KMS-11 (cell line): ENCODE data around the gene VWA5B2.

Experiments
- H2AFZ ChIP-seq: fragments of 200-600 bp; sonication (generic); 2 replicates; pipeline ENCODE4 v1.6.1; 2016; ENCODE audit warnings: antibody characterized with exemption, mixed run types, low read depth
- H3K27ac ChIP-seq: fragments of 200-600 bp; sonication (generic); 2 replicates; pipeline ENCODE4 v1.6.1; 2016; ENCODE audit warnings: mild to moderate bottlenecking, mixed run types
- H3K27me3 ChIP-seq: fragments of 200-600 bp; sonication (generic); 2 replicates; pipeline ENCODE4 v1.6.1; 2017; ENCODE audit warnings: mild to moderate bottlenecking, low read depth, mixed run types, moderate library complexity; ENCODE audit not compliant: insufficient read depth
- H3K36me3 ChIP-seq: fragments of 200-600 bp; sonication (generic); 2 replicates; pipeline ENCODE4 v1.6.1; 2017; ENCODE audit warnings: mild to moderate bottlenecking, mixed run types; ENCODE audit not compliant: insufficient read depth
- H3K4me1 ChIP-seq: fragments of 200-600 bp; sonication (generic); 2 replicates; pipeline ENCODE4 v1.6.1; 2016; ENCODE audit warnings: mild to moderate bottlenecking, low read depth, mixed run types; ENCODE audit not compliant: poor library complexity, severe bottlenecking
- H3K4me2 ChIP-seq: fragments of 200-600 bp; sonication (generic); 2 replicates; pipeline ENCODE4 v1.7.0; 2016; ENCODE audit warnings: mild to moderate bottlenecking, mixed run types
- H3K4me3 ChIP-seq: fragments of 200-600 bp; sonication (generic); IDR thresholded peaks from 2 replicates; pipeline ENCODE4 v1.6.1; 2017; ENCODE audit warnings: low read depth, low read length, mixed read lengths; ENCODE audit not compliant: insufficient read depth
- H3K79me2 ChIP-seq: fragments of 200-600 bp; sonication (generic); 2 replicates; pipeline ENCODE4 v1.6.1; 2016; ENCODE audit warnings: low read depth, mixed run types; ENCODE audit not compliant: insufficient read depth
- H3K9ac ChIP-seq: fragments of 200-600 bp; sonication (generic); 2 replicates; pipeline ENCODE4 v1.6.1; 2016; ENCODE audit warnings: mild to moderate bottlenecking, mixed run types
- H4K20me1 ChIP-seq: fragments of 200-600 bp; sonication (generic); 2 replicates; pipeline ENCODE4 v1.6.1; 2016; ENCODE audit warnings: mild to moderate bottlenecking, mixed run types; ENCODE audit not compliant: insufficient read depth
- TF ChIP-seq, protein P1 (sequence below): fragments of 200-600 bp; sonication (generic); conservative IDR thresholded peaks from 2 replicates; pipeline ENCODE4 v1.6.1; 2017; ENCODE audit warnings: low read depth, mild to moderate bottlenecking, antibody characterized with exemption, low read length, moderate library complexity, mixed read lengths

VWA5B2 gene

DNA sequence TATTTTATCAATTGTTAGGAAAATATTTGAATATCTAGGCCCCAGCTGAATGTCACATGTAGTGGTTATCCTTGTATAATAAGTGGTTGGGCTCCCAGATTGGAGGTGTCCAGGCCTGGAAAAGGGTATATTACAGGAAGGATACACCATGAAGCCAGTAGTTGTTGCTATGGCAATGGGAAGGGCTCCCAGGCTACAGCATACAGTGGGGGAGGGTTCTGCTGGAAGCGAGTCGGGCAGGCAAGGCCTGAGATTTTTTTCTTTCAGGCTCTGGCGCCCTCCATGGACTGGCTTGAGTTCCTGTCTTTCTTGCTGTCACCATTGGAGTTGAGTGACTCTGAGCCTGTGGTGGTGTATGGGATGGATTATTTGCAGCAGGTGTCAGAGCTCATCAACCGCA is 55.3 kb downstream of the VWA5B2 start:
- Histone ChIP-seq H3K9ac (no peak overlapping the region), H2AFZ (no peak overlapping the region), H4K20me1 (no peaks in the 10 kb centered on the region), H3K27ac (no peak overlapping the region), H3K4me1 (no peaks in the 10 kb centered on the region), H3K27me3 (no peaks in the 10 kb centered on the region; the same call in 1 of the 2 replicates), H3K36me3 (no peaks in the 10 kb centered on the region), H3K79me2 (no peaks in the 10 kb centered on the region), H3K4me2 (no peak overlapping the region), H3K4me3 (no peak overlapping the region)
- TF ChIP-seq, protein P1, sequence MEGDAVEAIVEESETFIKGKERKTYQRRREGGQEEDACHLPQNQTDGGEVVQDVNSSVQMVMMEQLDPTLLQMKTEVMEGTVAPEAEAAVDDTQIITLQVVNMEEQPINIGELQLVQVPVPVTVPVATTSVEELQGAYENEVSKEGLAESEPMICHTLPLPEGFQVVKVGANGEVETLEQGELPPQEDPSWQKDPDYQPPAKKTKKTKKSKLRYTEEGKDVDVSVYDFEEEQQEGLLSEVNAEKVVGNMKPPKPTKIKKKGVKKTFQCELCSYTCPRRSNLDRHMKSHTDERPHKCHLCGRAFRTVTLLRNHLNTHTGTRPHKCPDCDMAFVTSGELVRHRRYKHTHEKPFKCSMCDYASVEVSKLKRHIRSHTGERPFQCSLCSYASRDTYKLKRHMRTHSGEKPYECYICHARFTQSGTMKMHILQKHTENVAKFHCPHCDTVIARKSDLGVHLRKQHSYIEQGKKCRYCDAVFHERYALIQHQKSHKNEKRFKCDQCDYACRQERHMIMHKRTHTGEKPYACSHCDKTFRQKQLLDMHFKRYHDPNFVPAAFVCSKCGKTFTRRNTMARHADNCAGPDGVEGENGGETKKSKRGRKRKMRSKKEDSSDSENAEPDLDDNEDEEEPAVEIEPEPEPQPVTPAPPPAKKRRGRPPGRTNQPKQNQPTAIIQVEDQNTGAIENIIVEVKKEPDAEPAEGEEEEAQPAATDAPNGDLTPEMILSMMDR = peak; percentile 42; the same call in 1 of the 2 replicates

DNA sequence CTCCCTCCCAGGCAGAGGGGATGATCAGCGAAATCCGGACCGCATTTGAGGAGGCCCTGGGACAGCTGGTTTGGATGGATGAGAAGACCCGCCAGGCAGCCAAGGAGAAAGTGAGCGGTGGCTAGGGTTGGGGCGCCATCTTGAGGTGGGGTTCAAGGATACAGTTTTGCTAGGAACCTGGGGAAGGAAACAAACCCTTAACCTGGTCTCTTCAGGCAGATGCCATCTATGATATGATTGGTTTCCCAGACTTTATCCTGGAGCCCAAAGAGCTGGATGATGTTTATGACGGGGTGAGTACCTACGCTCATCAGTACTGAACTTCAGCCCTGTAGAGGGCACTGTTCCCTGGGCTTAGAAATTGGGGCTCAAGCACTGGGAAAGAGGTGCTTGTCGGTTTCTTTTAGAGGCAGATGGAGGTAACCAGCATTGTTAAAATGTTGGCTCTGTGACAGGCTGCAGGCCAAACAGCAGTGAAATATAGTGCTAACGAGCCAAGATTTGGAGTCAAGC is 60.1 kb downstream of the VWA5B2 start:
- no peak overlapping the region for H3K4me2 ChIP-seq
- H3K36me3 ChIP-seq = no peaks in the 10 kb centered on the region
- no peak overlapping the region for H3K4me3 ChIP-seq
- no peak overlapping the region for H3K9ac ChIP-seq
- no peaks in the 10 kb centered on the region for H3K79me2 ChIP-seq
- peak overlapping the region; percentile 18; the same call in 1 of the 2 replicates for H2AFZ ChIP-seq
- no peaks in the 10 kb centered on the region; the same call in 1 of the 2 replicates for H3K27me3 ChIP-seq
- no peaks in the 10 kb centered on the region for H4K20me1 ChIP-seq
- TF ChIP-seq, protein P1 = peak; percentile 89
- H3K27ac ChIP-seq = no peak overlapping the region
- H3K4me1 ChIP-seq = no peaks in the 10 kb centered on the region

DNA sequence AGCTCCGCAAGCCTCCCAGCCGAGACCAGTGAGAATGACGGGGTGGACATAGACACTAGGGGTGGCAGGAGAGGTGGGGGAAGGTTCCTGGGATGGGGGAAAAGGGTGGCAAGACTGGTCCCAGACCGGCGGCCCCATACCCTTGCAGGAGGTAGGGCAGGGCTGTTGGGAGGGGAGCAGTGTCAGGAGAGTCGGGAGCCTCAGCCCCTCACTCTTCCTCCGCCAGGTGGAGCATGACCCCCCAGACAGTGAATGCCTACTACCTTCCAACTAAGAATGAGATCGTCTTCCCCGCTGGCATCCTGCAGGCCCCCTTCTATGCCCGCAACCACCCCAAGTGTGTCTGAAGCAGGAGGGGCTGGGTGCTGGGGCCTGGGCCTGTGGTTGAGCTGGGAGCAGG is 60.9 kb downstream of the VWA5B2 start:
- Histone ChIP-seq H3K27ac (no peak overlapping the region), H3K36me3 (no peaks in the 10 kb centered on the region), H4K20me1 (no peaks in the 10 kb centered on the region), H3K27me3 (no peaks in the 10 kb centered on the region; the same call in 1 of the 2 replicates), H3K4me3 (no peak overlapping the region), H3K4me2 (no peak overlapping the region), H3K79me2 (no peaks in the 10 kb centered on the region), H2AFZ (no peak overlapping the region), H3K9ac (no peak overlapping the region), H3K4me1 (no peaks in the 10 kb centered on the region)
- TF ChIP-seq, protein P1 = no peak

DNA sequence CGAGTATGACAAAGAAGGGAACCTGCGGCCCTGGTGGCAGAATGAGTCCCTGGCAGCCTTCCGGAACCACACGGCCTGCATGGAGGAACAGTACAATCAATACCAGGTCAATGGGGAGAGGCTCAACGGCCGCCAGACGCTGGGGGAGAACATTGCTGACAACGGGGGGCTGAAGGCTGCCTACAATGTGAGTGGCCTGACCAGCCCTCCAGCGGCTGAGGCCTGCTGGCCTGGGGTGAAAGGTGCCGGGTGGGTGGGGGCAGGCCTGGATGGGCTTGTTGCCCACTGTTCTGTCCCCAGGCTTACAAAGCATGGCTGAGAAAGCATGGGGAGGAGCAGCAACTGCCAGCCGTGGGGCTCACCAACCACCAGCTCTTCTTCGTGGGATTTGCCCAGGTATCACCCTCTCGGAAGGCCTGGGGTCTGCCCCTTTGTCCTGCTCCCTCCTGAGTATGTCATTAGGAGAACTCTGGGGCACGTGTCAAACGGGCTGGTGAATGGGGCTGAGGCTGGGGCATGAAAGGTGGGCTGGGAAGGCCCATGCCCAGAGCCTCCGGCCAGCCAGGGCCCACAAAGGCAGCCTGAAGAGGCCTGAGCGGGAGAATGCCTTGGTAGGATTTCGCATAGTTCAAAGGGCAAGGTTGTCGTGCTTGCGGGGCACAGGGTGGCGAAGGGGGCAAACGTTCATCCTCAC is 61.8 kb downstream of the VWA5B2 start:
- H3K4me2 ChIP-seq = no peak overlapping the region
- no peak overlapping the region for H3K9ac ChIP-seq
- no peaks in the 10 kb centered on the region for H3K4me1 ChIP-seq
- H3K27ac ChIP-seq = no peak overlapping the region
- H3K27me3 ChIP-seq = no peaks in the 10 kb centered on the region; the same call in 1 of the 2 replicates
- no peaks in the 10 kb centered on the region for H3K79me2 ChIP-seq
- no peaks in the 10 kb centered on the region for H3K36me3 ChIP-seq
- H4K20me1 ChIP-seq = no peaks in the 10 kb centered on the region
- TF ChIP-seq, protein P1 = no peak
- no peak overlapping the region for H2AFZ ChIP-seq
- no peak overlapping the region for H3K4me3 ChIP-seq
